Stimulated activated CD4-positive, alpha-beta T cell treated with anti-CD3 and anti-CD28 coated beads, Interleukin-2, amount 100 ng/mL, for 24 hours (primary cell): ENCODE measurements around the gene PRCD.

Source experiments
- DNase-seq, 2 donors: peaks; one replicate each; pipeline ENCODE4 v3.0.0-alpha.2; 2020

The PRCD gene

GRCh38 chr17:76539631-76540271, at the start of gene PRCD:
PRCD (plus strand) TSS chr17:76540044; CDS start chr17:76540142, 98 bp downstream.
- no peak for DNase-seq

- DNase-seq: no peak
Observed at GRCh38 chr17:76490112-76490710, 49.6 kb upstream of the PRCD start.

GRCh38 chr17:76491271-76492122, 48.3 kb upstream of the PRCD start:
- DNase-seq: no peak

- DNase-seq: no peak
Observed at GRCh38 chr17:76492123-76492988, 47.5 kb upstream of the PRCD start.

- DNase-seq: peak; percentile 33 to 58
Observed at GRCh38 chr17:76492989-76493501, 46.8 kb upstream of the PRCD start.

- DNase-seq: peak in 1 of 2 donors; percentile 29
Observed at GRCh38 chr17:76493505-76494167, 46.2 kb upstream of the PRCD start.

- DNase-seq: no peak
Observed at GRCh38 chr17:76495663-76496400, 44.0 kb upstream of the PRCD start.

GRCh38 chr17:76496464-76496863, 43.4 kb upstream of the PRCD start:
- no peak for DNase-seq

- no peak for DNase-seq
Observed at GRCh38 chr17:76497699-76497978, 42.2 kb upstream of the PRCD start.

- DNase-seq: no peak
Observed at GRCh38 chr17:76497979-76498875, 41.6 kb upstream of the PRCD start.

- DNase-seq: no peak
Observed at GRCh38 chr17:76498876-76499251, 41.0 kb upstream of the PRCD start.

GRCh38 chr17:76499267-76499667, 40.6 kb upstream of the PRCD start:
- DNase-seq: no peak

GRCh38 chr17:76500074-76500746, 39.6 kb upstream of the PRCD start:
- no peak for DNase-seq

GRCh38 chr17:76500747-76501017, 39.2 kb upstream of the PRCD start:
- no peak for DNase-seq

GRCh38 chr17:76501018-76501826, 38.6 kb upstream of the PRCD start, which contains the start of gene RHBDF2:
RHBDF2 (minus strand) TSS chr17:76501423; CDS start chr17:76481524, 19,899 bp downstream.
- DNase-seq: peak; percentile 96 to 98

GRCh38 chr17:76501827-76502307, 38.0 kb upstream of the PRCD start:
- DNase-seq: no peak

- no peak for DNase-seq
Observed at GRCh38 chr17:76502341-76503211, 37.3 kb upstream of the PRCD start.

GRCh38 chr17:76504117-76504516, 35.7 kb upstream of the PRCD start:
- DNase-seq: no peak
